Measurements from ENCODE around the gene CALML3.
"Not testable (repeated sequence)": the region's sequence is repeated elsewhere in the genome, so short reads cannot be mapped to it uniquely, and the experiment has no call there.

Gene CALML3

GRCh38 chr10:5557799-5558771 is 33.3 kb downstream of the CALML3 start:
- DNase-seq: no peak

- not testable (repeated sequence) for DNase-seq
Observed at GRCh38 chr10:5559022-5559421, 34.3 kb downstream of the CALML3 start.

GRCh38 chr10:5559642-5560141 is 34.9 kb downstream of the CALML3 start:
- no peak for DNase-seq

GRCh38 chr10:5560142-5560816 is 35.5 kb downstream of the CALML3 start:
- DNase-seq: no peak

- DNase-seq: no peak
Observed at GRCh38 chr10:5560817-5561703, 36.3 kb downstream of the CALML3 start.

GRCh38 chr10:5561704-5562645 is 37.2 kb downstream of the CALML3 start:
- DNase-seq: no peak

GRCh38 chr10:5563321-5563961 is 38.7 kb downstream of the CALML3 start:
- DNase-seq: no peak

- peak in 4 of 5 donors; percentile 25 to 67 (median 37) for DNase-seq
Observed at GRCh38 chr10:5563991-5564536, 39.3 kb downstream of the CALML3 start.

- peak in 2 of 5 donors; percentile 28 to 59 for DNase-seq
Observed at GRCh38 chr10:5564537-5565204, 39.9 kb downstream of the CALML3 start.

GRCh38 chr10:5565205-5565545 is 40.4 kb downstream of the CALML3 start:
- DNase-seq: no peak

GRCh38 chr10:5565671-5566581 is 41.2 kb downstream of the CALML3 start:
- no peak for DNase-seq

GRCh38 chr10:5566614-5567013 is 41.9 kb downstream of the CALML3 start:
- DNase-seq: no peak

GRCh38 chr10:5567477-5567876 is 42.7 kb downstream of the CALML3 start:
- no peak for DNase-seq

- DNase-seq: no peak
Observed at GRCh38 chr10:5568984-5569383, 44.2 kb downstream of the CALML3 start.

- DNase-seq: no peak
Observed at GRCh38 chr10:5569568-5569967, 44.8 kb downstream of the CALML3 start.

GRCh38 chr10:5570007-5570655 is 45.4 kb downstream of the CALML3 start:
- no peak for DNase-seq

GRCh38 chr10:5570979-5571810 is 46.4 kb downstream of the CALML3 start:
- DNase-seq: no peak

- no peak for DNase-seq
Observed at GRCh38 chr10:5571826-5572225, 47.1 kb downstream of the CALML3 start.

All from T-helper 1 cell (primary cell).